Measurements from ENCODE around the gene ANKLE2.

ANKLE2 gene

DNA sequence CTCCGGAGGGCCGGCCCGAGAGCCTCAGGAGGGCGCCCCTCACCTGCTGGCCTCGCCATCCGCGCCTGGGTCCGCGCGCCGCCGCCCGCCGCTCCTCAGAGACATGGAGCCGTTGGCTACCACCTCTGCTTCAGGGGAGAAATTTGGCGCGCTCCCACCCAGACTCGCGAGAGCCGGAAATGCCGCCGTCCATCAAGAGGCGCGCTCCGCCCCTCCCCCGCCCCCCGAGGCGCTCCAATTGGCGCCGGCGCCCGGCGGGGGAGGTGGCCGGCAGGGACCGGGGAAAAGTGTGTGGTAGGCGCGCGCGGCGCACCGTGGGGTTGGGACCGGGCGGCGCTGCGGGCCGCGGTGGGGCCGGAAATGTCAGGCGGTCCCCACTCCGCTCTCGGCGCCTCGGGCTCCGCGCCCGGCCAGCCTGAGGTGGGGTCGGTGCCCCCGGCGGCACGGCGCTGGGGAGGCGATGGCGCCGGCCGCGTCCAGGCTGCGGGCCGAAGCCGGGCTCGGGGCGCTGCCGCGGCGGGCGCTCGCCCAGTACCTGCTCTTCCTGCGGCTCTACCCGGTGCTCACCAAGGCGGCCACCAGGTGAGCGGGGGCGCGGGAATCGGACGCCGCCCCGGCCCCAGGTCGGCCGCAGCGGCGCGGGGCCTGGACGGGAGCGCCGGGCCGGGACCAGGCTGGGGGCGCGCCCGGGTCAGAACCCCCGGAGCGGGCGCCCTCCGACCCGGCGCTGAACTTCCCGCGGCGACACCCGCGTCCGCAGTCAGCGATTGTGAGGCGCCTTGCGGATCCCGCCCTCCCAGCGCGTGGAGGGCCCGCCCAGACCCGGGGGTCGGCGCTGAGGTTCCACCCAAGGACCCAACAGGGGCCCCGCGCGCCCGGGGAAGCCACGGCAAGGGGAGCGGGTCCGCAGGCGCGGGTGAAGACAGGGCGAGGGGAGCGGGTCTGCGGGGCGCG lies 74.1 kb downstream of the ANKLE2 start, which contains the start of the genes POLE and PXMP2:
POLE (minus strand) TSS at position 132 of the 954 bp plus-strand sequence; CDS start at position 105, 27 bp downstream.
PXMP2 (plus strand) TSS at position 377 of the 954 bp plus-strand sequence; CDS start at position 461, 84 bp downstream.
- DNase-seq (ENCODE audit: low read depth), result peak; percentile 94

DNA sequence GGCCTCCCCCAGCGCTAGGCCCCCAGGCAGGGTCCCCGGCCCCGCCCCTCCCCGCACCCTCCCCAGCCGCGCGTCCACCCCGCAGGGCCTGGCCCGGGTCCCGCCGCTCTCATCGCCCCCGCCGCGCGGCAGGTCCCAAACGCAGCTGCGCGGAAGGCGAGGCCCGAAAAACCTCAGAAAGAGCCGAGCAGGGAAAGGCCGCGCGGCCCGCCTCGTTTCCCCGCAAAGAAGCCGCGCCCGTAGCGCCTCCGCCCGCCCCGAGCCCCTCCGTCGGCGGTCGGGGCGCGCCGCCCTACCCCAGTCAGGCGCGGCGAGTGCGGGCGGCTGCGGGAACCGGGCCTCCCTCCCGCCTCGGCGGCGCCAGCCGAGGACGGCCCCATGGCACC lies 74.8 kb downstream of the ANKLE2 start:
- DNase-seq (ENCODE audit: low read depth), result peak; percentile 7

DNA sequence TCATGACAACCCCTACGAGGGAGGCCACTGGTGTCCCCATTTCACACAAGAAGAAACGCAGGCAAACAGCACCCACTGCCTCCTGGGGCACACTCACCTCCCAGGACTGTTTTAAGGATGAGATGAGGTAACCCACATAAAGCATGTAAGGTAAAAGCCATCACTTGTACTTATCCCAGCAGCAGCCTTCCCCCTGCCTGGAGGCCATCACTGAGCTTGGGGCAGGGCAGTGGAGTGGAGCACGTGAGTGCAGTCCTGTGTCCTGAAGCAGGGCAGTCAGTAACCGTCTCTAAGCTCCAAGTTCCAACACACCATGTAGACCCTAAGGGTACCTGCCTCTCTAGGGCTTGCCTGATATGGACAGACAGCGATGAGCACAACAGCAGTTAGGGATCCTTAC lies 76.2 kb downstream of the ANKLE2 start:
- no peak for DNase-seq (ENCODE audit: low read depth)

DNA sequence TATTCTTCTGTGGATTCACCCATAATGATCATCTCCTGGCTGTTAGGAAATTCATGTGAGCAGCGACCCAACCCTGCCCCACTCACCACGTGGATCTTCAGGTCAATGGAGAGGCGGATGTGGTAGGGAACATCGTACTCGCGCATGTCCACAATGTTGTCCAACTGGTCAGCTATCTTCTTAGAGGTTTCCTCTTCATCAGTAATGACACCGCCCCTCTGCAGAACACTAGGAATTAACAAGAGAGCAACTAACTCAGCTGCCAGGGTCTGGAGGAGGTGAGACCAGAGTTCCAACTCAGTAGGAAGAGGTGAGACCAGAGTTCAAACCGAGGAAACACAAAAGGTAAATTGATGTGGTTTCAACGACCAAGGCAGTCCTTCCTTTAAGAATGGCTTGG lies 84.1 kb downstream of the ANKLE2 start:
- no peak for DNase-seq (ENCODE audit: low read depth)

DNA sequence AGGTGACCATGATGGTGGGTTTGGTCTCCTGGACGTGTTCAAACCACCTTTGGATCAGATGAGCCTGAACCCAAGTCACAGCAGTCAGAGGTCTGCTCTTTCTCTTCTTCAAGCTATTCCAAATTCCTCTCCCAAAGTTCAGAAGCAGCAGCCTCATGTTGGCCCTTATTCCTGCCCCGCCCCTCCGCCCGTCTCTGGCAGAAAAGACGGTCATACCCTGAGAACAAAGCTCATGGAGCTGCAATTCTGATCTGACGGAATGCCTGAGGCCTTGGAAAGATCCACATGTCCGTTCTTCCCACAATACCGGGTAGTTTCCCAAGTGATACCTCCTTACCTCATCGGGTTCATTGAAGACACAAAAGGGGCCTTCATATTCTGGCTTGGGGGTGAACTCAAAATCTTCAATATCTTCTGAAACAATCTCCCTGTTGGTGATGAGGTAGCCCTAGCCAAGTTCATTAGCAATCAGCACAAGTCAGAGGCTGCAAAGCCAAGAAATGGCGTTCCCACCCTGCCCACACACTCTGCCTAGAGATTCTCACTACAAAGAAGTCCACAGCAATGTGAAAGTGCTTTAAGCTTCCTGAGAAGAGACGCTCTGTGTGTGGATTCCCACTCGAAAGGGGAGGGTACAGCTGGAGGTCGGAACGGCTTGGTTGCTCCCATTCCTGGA lies 85.7 kb downstream of the ANKLE2 start:
- DNase-seq (ENCODE audit: low read depth), result no peak

Measured in iris pigment epithelial cell (primary cell).